Ectodermal cell (in vitro differentiated cells): ENCODE data around the gene KCNJ15.

Source experiments
- H3K27ac ChIP-seq: 2 replicates; pipeline ENCODE4 v1.7.0; 2013; ENCODE audit warnings: mild to moderate bottlenecking, low read depth, low read length; ENCODE audit not compliant: insufficient read depth, poor library complexity, severe bottlenecking
- H3K27me3 ChIP-seq: 2 replicates; pipeline ENCODE4 v1.7.0; 2013; ENCODE audit warnings: mild to moderate bottlenecking, low read length; ENCODE audit not compliant: insufficient read depth, control insufficient read depth, poor library complexity, severe bottlenecking
- H3K36me3 ChIP-seq: one replicate; pipeline ENCODE4 v1.7.0; 2013; ENCODE audit warnings: low read length; ENCODE audit not compliant: control insufficient read depth, insufficient read depth
- H3K4me1 ChIP-seq: one replicate; pipeline ENCODE4 v1.7.0; 2013; ENCODE audit warnings: low read length; ENCODE audit not compliant: control insufficient read depth, insufficient read depth
- H3K4me3 ChIP-seq: 2 replicates; pipeline ENCODE4 v1.7.0; 2013; ENCODE audit warnings: low read depth, low read length, control low read depth; ENCODE audit not compliant: insufficient read depth
- H3K9me3 ChIP-seq: 2 replicates; pipeline ENCODE4 v1.7.0; 2013; ENCODE audit warnings: mild to moderate bottlenecking, low read length, moderate library complexity; ENCODE audit not compliant: control insufficient read depth
- WGBS, 2 experiments: methylation state at CpG; one replicate each; pipeline ENCODE4 v1.1.7; 2013; ENCODE audit warnings: missing lambda C conversion rate in 2 of 2; 5-methylcytosine and 5-hydroxymethylcytosine counted together

Gene KCNJ15

GRCh38 chr21:38307771-38308531, 51.2 kb downstream of the KCNJ15 start:
- no peaks in the 10 kb centered on the region for H3K36me3 ChIP-seq
- 94 to 95% methylated on average over 7 of the region's 7 CpGs for WGBS, 2 experiments
- H3K27ac ChIP-seq = no peak overlapping the region
- no peaks in the 10 kb centered on the region for H3K9me3 ChIP-seq
- H3K4me3 ChIP-seq = no peak overlapping the region
- no peaks in the 10 kb centered on the region for H3K27me3 ChIP-seq
- H3K4me1 ChIP-seq = peaks cover 5% of the 10 kb centered on the region

- H3K4me1 ChIP-seq = peaks cover 5% of the 10 kb centered on the region
- H3K4me3 ChIP-seq = no peak overlapping the region
- 83 to 86% methylated on average over 9 of the region's 9 CpGs for WGBS, 2 experiments
- no peaks in the 10 kb centered on the region for H3K36me3 ChIP-seq
- H3K9me3 ChIP-seq = no peaks in the 10 kb centered on the region
- no peaks in the 10 kb centered on the region for H3K27me3 ChIP-seq
- no peak overlapping the region for H3K27ac ChIP-seq
Observed at GRCh38 chr21:38308532-38309119, 51.8 kb downstream of the KCNJ15 start.

DNA sequence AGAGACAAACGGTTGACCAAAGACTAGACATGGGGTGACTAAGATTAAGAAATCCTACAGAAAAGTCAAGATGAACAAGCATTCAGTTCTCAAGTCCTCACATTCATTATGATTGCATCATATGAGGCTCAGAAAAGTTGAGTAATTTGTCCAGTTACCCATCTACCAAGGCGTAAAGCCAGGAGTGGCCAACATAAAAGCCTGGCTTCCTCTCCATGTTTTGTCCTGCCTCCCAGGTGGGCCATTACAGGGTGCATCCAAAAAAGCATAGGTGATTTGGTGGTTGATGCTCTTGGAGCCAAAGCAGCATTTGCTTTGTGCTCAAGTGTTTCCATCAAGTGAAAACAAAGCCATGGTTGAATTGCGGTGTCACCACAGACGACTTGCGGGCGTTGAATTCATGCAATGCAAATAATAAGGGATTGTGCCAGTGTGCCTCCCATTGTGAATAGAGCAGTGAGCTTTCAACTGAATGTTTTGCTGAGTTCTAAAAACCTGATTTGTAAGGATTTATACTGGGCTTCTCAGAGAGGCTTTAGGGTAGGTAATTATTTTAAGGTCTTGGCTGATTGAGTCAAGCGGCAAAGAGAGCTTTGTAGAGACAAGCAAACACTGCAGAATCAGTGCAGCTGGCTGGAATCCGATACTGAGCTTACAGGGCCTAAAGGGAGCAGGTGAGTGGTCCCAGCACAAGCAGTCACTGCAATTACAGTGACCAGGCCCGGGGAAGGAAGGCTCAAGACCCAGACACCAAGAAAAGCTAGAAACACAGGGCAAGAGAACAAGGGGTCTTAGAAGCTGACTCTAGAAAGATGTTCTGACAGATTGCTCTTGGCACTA, 54.1 kb downstream of the KCNJ15 start:
- WGBS, 2 experiments = 85 to 86% methylated on average over 9 of the region's 9 CpGs
- H3K4me1 ChIP-seq = peaks cover 5% of the 10 kb centered on the region

GRCh38 chr21:38311765-38312164, 55.0 kb downstream of the KCNJ15 start:
- Histone ChIP-seq H3K9me3 (no peaks in the 10 kb centered on the region), H3K4me1 (peaks cover 5% of the 10 kb centered on the region), H3K36me3 (no peaks in the 10 kb centered on the region), H3K27ac (no peak overlapping the region), H3K4me3 (no peak overlapping the region), H3K27me3 (no peaks in the 10 kb centered on the region)
- WGBS, 2 experiments = 92 to 93% methylated on average over 6 of the region's 6 CpGs

More for the DNA sequence above, 54.1 kb downstream of the KCNJ15 start:
- Histone ChIP-seq H3K9me3 (no peaks in the 10 kb centered on the region), H3K27me3 (no peaks in the 10 kb centered on the region), H3K36me3 (no peaks in the 10 kb centered on the region), H3K4me3 (no peak overlapping the region), H3K27ac (no peak overlapping the region)

DNA sequence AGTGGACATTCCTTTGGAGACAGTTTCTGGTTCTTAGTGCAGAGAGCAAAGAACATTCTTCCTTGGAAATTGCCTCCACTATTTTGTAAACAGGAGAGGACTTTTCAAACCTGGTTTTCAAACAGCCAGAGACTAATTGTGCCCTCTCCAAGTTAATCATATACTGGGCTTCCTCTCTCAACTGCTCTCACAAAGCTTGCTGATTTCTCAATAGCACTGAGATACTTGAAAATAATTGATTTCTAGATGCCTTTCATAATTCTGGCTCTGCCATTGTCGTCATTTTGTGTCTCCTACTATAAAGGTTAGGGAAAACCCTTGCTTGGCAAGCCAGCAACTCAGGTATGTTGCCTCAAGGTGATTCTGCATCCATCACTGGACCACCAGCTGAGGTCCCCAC, 56.0 kb downstream of the KCNJ15 start:
- no peaks in the 10 kb centered on the region for H3K9me3 ChIP-seq
- peaks cover 5% of the 10 kb centered on the region for H3K4me1 ChIP-seq
- no peaks in the 10 kb centered on the region for H3K27me3 ChIP-seq
- 94 to 95% methylated on average over 1 of the region's 1 CpG for WGBS, 2 experiments
- no peak overlapping the region for H3K27ac ChIP-seq
- H3K36me3 ChIP-seq = no peaks in the 10 kb centered on the region
- H3K4me3 ChIP-seq = no peak overlapping the region

DNA sequence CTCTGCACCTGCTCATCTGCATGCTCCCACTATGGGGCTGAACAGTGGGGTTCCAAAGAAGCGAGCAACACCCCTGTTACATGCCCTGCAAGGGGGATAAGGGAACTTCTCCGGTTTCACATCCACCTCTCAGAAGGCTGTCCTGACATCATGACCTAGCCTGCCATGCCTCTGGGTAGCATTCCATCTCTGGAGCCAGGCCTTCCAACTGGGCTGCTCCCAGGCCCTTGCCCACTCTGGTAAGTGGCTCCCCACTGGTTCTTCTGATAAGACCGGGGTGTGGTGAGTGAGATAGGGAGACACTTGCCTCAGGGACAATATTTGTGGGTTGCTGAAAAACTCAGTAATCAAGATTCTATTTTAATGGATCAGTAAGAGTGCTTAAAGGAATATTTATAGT, 57.8 kb downstream of the KCNJ15 start:
- no peak overlapping the region for H3K27ac ChIP-seq
- 71 to 76% methylated on average over 3 of the region's 3 CpGs for WGBS, 2 experiments
- peaks cover 5% of the 10 kb centered on the region for H3K4me1 ChIP-seq
- no peak overlapping the region for H3K4me3 ChIP-seq
- H3K36me3 ChIP-seq = no peaks in the 10 kb centered on the region
- no peaks in the 10 kb centered on the region for H3K9me3 ChIP-seq
- no peaks in the 10 kb centered on the region for H3K27me3 ChIP-seq

DNA sequence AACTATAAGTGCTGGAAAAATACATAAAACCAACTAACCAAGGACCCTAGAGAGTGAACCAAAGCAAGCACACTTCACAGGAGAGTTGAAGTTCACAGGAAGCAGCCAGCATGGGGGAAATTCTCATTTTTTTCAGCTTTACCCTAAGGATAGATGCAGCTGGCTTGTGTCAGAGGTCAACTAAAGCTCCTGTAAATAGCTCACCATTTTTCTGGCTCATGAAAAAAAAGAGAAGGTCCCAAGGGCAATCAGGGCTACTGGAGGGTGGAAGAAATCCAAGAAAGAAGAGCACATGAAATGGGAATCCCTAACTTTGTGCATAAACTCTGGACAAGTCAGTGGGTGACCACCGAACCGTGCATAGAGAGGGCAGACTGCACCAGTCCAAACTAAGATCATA, 58.3 kb downstream of the KCNJ15 start:
- no peaks in the 10 kb centered on the region for H3K9me3 ChIP-seq
- no peaks in the 10 kb centered on the region for H3K36me3 ChIP-seq
- no peak overlapping the region for H3K27ac ChIP-seq
- H3K4me1 ChIP-seq = peaks cover 5% of the 10 kb centered on the region
- WGBS, 2 experiments = 87 to 98% methylated on average over 2 of the region's 2 CpGs
- no peak overlapping the region for H3K4me3 ChIP-seq
- H3K27me3 ChIP-seq = no peaks in the 10 kb centered on the region

- H3K27ac ChIP-seq = no peak overlapping the region
- H3K4me1 ChIP-seq = no peaks in the 10 kb centered on the region
- no peak overlapping the region for H3K4me3 ChIP-seq
- WGBS, 2 experiments = 93 to 95% methylated on average over 7 of the region's 7 CpGs
- H3K9me3 ChIP-seq = no peaks in the 10 kb centered on the region
- H3K36me3 ChIP-seq = no peaks in the 10 kb centered on the region
- no peaks in the 10 kb centered on the region for H3K27me3 ChIP-seq
Observed at GRCh38 chr21:38319781-38320180, 63.0 kb downstream of the KCNJ15 start.

- WGBS, 2 experiments = 82% methylated on average over 6 of the region's 6 CpGs
- no peaks in the 10 kb centered on the region for H3K4me1 ChIP-seq
- no peak overlapping the region for H3K4me3 ChIP-seq
- no peaks in the 10 kb centered on the region for H3K27me3 ChIP-seq
- H3K9me3 ChIP-seq = no peaks in the 10 kb centered on the region
- no peaks in the 10 kb centered on the region for H3K36me3 ChIP-seq
- no peak overlapping the region for H3K27ac ChIP-seq
Observed at GRCh38 chr21:38321568-38321967, 64.8 kb downstream of the KCNJ15 start.

DNA sequence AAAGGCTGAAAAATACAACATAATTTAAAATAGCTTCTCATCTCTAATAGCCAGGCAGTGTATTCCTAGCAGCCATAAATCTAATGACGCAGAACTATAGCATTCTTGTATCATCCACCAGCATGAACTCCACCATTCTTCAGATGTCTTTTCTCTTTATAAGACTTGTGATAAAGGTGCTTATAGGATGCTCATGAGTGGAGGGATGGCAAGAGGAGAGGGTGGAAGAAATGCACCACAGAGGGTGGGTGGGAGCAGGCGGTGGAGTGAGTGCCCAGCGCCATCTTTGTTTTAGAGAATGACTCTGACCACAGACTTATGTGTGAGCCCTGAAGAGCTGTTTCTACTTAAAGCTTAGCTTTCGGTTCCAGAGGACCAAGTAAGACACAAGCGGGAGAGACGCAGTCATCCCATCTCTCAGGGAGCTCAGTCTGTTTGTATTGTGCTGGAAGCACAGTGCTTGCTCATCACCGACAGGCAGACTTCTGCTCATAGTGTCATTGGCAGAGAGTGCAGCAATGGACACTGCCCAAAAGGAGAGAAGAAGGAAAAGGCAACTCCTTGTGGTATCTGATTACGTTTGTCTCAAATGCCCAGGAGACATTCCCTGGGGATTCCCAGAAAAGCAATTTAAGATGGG, 65.6 kb downstream of the KCNJ15 start:
- Histone ChIP-seq H3K9me3 (no peaks in the 10 kb centered on the region), H3K4me1 (no peaks in the 10 kb centered on the region), H3K36me3 (no peaks in the 10 kb centered on the region), H3K27ac (no peak overlapping the region), H3K27me3 (no peaks in the 10 kb centered on the region), H3K4me3 (no peak overlapping the region)
- WGBS, 2 experiments = 93 to 97% methylated on average over 8 of the region's 8 CpGs
